Dedifferentiated amniotic fluid mesenchymal stem cell (primary cell): ENCODE results near the gene BRICD5.
"Not testable (repeated sequence)": the region's sequence is repeated elsewhere in the genome, so short reads cannot be mapped to it uniquely, and the experiment has no call there.

Source experiments
- DNase-seq: peaks from one replicate; pipeline ENCODE4 v3.0.0-alpha.2; 2016; ENCODE audit errors: extremely low spot score

BRICD5 gene

DNA sequence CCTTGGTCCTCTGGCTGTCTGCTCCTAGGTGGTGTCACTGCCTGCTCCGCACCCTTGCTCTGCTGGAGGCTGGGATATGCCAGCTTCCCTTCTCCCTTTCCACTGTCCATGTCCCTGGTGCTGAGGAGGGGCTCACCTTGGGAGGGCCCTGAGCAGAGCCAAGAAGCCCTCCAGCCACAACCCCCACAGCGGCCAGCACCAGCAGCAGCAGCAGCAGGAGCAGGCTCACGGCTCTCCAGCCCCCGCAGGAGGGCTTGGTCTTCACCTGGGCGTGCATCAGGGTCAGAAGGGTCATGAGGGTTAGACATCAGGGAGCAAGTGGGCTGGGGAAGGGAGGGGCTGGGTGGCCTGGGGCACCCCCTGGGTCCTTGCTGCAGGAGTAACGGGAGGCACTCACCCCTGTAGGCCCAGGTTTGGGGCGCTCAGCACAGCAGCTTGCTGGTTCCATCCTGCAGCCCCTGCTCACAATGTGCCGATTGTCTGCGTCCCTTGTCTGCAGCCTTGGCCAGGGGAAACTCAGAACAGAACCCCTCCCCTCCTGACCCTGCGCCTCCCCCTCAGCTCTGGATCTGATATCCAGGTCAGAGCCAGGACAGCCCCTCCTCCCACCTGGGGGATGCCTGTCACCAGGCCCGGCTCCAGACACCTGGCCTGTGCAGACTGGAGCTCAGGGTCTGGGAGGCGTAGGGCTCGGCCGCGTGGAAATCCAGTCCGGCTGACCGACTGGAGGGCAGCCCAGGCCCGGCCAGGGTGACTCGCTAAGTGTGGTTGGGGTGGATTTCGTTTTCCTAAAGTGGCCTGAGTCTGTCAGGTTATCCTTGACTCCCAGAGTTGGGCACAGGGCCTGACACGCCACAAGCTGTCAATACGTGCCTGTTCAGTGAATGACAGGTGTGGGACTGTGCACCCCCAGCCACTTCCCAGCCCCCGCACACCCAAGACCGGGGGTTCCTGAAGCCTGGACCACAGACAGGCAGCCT, at the start of gene BRICD5:
Gene BRICD5 (minus strand): TSS at position 478 of the 980 bp plus-strand sequence. CDS start 30 bp downstream, at position 448.
- DNase-seq = no peak

DNA sequence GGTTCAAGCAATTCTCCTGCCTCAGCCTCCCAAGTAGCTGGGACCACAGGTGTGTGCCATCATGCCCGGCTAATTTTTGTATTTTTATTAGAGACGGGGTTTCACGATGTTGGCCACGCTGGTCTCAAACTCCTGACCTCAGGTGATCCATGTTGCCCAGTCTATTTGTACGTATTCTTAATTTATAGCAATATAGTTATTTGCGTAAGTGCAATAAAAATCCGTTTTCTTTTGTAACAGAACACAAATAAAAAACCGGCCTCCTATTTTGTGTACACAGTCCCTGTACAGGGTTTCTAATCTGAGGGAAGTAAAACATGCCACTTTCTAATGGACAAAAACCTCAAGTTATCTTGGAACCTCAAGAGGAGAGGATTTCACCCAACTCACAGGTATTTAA, 49.6 kb upstream of the BRICD5 start:
- no peak for DNase-seq

DNA sequence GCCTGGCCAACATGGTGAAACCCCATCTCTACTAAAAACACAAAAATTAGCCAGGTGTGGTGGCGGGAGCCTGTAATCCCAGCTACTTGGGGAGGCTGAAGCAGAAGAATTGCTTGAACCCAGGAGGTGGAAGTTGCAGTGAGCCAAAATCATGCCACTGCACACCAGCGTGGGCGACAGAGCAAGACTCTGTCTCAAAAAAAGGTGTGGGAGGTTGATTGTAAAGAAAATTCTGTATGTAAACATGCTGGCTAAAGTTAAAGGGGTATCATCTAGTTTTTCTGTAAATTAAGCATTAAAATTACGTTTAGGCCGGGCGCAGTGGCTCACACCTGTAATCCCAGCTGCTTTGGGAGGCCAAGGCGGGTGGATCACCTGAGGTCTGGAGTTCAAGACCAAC, 47.9 kb upstream of the BRICD5 start:
- DNase-seq = not testable (repeated sequence)

DNA sequence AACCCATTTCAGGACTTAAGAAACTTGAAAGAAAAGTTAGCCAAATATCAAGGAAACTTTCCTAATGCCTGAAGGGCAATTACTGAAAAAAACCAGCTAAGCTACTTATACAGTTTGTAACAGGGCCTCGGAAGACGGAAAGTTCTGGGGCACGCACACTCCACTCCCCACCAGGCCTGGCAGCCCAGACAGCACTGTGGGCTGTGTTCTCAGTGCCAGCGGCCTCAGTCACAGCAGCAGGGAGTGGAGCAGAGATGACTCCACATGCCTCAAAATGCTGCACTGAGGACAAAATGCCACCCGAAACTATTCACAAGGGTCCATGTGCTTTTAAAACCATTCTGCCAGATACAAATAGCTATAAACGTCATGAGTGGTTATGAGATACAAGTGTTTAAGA, 47.1 kb upstream of the BRICD5 start:
- DNase-seq = no peak

DNA sequence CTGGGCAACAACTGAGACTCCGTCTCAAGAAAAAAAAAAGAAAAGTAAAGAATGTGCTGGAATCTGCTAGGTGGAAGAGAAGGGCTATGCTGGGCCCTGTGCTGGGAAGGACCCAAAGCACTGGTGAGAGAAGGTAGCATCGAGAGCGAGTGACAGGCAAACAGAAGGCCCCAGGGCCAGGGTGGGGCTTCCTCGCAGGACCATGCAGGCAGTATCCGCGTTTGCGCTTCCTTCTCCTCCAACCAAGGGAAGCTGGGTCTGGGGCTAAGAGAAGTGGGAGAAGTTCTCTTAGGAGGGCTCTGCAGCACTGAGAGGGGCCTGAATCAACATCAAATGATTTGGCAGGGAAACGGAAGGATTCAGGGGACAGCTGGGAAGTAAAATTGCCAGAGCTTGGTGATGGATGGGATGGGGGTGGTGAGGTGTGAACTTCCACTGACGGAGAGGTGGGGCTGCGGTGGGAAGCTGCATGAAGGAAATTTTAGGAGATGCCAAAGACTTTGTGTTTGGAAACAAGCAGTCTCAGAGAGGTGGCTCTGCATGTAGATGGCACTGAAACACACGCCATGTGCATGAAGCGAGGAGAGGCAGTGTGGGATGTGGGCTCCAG, 46.0 kb upstream of the BRICD5 start:
- no peak for DNase-seq

DNA sequence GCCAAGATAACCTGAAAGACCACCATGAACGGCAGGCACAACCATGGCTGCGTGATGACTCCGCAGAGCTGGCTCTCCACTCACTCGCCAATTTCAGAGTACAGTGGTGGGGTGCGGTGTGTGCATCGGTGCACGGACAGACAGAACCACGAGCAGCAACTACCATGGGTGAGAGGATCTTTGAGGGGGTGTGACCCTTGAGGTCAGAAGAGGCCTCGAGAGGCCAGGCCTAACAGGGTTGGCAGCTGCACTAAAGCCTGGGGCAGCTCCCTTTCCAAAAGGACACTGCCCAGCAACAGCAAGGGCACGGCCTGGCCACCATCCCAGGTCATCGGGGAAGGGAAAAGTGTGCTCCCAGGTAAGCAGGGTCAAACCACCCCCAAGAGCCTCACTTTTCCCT, 42.6 kb upstream of the BRICD5 start:
- no peak for DNase-seq

DNA sequence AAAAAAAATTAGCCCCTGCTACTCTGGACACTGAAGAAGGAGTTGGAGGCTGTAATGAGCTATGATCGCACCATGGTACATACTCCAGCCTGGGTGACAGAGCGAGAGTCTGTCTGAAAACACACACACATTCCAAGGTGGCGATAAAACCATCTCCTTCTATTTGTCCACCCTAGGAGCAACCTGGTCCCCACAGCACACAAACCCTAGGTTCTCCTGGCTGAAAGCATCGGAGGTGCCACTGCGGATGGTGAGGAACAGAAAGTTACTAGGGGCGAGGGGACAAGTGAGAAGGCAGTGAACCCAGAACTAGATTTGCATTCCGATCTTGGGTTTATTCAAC, 42.1 kb upstream of the BRICD5 start:
- DNase-seq = no peak

DNA sequence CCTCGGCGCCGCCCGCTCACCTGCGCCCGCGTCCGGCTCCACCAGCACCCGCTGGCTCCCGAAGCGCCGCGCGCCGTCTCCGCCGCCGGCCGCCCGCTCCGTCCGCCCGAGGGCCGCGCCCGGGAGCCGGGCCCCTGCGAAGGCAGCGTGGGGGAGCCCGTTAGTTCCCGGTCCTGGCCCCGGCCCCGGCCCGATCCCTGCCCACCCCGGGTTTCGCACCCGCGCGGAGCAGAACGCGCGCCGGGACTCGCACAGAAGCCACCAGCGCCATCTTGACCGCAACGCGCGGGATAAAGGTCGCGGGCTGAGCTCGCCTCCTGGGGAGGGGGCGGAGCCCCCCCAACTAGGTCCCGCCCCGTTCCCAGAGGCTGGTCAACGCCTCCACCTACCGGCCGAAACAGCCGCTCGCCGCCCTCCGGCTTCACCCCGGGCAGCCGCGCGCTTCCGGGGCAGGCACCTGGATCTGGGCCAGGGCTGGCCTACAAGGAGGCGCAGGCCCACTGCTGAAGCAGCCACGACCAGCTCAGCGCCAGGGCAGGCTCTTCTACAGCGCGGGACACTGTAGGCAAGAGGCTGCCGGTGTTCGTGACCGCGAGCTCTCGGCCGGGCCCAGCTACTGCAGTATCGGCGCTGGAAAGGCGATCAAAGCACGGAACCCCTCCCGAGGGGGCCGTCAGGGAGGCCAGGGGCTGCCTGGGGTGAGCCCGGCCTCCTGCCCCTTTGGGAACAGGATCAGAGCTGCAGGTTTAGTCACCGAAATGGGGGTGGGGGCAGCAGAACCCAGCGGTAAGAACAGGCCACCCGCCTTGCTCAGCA, 40.8 kb upstream of the BRICD5 start, which contains the start of gene ECI1:
Gene ECI1 (minus strand): TSS at position 292 of the 816 bp plus-strand sequence. CDS start 21 bp downstream, at position 271.
- DNase-seq = peak; percentile 86

DNA sequence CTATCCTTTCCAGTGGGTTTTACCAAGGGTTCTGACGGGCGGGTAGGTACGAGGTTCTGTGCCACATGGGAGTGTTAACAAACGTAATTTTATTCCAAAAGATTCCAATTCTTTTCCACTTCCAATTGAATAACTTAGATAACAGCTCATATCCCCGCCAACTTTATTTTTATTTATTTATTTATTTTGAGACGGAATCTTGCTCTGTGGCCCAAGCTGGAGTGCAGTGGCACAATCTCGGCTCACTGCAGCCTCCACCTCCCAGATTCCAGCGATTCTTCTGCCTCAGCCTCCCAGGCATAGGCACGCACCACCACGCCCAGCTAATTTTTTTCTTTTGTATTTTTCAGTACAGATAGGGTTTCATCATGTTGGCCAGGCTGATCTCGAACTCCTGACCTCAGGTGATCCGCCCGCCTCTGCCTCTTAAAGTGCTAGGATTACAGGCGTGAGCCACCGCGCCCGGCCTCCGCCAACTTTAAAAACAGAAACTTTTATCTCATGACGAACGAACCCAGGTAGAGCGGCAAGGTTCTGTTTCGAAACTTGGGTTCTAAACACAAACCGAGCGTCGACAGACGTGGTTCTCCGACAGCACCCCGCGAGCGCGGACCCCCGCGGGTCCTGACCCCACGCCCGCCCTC, 40.1 kb upstream of the BRICD5 start:
- no peak for DNase-seq

DNA sequence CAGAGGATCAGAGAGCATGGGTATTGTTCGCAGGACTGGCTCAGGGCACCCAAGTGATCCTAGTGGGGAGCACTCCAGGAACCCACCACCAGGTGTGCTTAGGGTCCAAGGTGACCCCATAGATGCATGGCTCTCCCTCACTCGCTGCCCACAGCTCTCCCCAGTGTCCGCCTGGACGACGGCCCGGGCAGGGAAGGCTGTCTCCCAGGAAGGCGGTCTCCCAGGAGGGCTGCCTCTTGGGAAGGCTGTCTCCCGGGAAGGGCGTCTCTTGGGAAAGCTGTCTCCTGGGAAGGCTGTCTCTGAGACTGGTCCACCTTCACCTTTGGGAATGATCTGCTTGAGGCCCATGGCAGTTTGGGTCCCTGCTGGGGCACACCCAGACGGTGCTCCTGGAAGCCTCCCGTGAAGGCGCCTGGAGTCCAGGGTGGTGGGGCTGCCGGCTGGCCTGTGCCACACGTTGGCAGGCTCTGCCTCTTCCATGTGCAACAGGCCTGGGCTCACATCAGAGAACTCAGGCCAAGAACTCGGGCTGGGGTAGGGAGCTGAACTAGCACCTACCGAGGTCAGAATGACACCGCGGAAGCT, 35.7 kb upstream of the BRICD5 start:
- no peak for DNase-seq

DNA sequence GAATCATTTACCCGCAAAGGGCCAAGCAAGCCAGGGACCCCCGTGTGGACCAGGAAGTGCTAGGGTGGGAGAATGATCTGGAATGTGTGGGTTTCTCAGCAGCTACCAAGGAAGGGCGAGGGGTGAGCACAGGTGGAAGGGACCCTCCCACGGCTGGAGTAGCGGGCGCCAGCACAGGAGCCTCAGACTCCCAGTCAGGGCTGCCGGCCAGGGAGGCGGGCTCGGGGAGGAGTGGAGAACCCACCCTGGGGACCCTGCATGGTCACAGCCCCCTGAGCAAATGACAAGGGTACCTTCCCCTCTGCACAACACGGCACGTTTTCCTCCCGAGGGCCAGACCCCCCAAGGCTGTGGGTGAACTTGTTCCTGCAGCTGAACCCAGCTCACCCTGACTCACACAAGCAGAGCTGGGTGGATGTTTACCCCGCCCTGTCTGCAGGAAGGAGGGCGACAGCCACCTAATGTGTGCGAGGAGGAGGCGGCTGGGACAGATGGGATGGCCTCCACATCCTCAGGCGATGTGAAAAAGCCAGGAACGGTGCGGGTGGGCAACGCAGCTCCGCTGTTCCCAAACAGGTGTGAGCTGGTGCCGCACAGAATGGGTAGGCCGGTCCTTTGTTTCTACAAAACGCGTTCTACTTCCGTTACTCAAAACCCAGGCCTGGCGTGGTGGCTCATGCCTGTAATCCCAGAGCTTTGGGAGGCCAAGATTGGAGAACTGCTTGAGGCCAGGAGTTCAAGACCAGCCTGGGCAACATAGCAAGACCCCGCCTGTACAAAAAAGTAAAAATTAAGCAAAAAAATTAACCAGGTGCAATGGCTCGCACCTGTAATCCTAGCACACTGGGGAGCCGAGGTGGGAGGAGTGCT, 34.5 kb upstream of the BRICD5 start:
- DNase-seq = no peak

DNA sequence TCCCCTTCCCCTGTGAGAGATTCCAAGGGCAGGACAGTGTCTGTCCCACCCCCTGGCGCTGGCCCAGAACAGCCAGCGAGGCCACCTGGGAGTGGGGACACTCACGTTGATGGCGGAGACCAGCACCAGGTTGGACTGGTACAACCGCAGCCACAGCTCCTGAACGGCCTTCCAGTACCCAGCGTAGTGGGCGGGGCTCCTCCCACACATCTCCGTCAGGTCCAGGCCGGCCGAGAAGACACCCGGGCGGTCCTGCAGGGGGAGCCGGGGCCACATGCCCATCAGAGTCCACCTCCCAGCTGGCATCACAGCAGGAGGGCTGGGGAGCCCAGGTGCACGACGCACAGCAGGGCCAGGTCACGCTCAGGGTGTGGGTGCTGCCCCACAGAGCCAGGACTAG, 33.6 kb upstream of the BRICD5 start:
- DNase-seq = no peak

DNA sequence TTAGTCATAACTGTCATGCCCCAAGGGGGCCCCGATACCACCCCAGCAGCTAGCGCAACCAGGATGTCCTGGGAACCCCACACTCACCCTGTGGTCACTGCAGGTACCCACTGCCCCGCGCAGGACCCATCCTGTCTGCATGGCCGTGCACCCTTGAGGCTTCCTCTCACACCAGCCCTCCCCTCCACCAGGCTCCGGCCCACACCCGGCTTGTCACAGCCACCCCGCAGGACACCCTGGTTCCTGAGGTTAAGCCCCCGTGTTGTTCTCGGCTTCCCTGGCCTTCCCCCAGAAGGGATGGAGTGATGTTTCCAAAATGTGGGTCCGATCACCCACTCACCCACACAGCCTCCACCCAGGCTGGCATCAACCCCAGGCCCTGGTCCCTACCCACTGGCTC, 33.1 kb upstream of the BRICD5 start:
- DNase-seq = no peak

DNA sequence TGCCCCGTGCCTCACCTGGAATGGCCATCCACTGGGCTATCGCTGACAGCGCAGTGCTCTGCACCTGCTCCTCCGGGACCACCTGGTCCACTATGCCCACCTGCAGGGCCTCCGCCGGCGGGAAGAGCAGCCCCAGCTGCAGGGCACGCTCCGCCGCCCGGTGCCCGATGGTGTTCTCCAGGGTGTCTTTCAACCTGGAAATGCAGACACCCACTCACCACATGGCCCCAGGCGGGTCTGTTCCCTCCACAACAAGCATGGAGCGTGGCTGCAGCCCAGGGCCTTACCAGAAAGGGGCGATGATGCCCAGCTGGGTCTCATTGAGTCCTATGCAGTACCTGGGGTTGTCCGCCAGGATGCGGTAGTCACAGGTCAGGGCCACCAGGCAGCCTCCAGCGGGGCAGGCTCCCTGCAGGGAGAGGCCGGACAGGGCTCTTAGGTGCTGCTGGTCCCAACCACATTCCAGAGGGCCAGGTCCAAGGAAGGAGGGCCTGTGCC, 32.4 kb upstream of the BRICD5 start:
- no peak for DNase-seq

DNA sequence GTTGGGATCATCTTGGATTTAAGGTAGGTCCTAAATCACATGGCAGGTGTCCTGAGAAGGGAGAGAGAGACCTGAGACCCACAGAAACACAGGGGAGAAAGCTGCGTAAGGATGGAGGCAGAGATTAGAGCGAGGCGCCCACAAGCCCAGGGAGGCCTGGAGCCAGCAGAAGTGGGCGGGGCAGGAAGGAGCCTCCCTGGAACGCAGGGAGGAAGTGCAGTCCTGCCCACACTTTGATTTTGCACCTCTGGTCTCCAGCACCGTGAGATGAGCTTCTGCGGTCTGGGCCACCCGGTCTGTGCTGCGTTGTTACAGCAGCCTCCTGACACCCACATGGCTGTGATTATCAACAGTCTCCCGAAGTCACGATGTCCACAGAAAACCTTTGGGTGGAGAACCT, 31.9 kb upstream of the BRICD5 start:
- DNase-seq = no peak

DNA sequence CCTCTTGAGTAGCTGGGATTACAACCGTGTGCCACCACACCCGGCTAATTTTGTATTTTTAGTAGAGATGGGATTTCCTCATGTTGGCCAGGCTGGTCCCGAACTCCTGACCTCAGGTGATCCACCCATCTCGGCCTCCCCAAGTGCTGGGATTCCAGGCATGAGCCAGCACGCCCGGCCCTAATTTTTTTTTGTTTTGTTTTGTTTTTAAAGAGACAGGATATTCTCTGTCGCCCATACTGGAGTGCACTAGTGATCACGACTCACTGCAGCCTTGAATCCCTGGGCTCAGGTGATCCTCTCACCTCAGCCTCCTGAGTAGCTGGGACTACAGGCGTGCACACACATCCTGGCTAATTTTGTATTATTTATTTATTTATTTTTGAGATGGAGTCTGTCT, 29.7 kb upstream of the BRICD5 start:
- DNase-seq = not testable (repeated sequence)

DNA sequence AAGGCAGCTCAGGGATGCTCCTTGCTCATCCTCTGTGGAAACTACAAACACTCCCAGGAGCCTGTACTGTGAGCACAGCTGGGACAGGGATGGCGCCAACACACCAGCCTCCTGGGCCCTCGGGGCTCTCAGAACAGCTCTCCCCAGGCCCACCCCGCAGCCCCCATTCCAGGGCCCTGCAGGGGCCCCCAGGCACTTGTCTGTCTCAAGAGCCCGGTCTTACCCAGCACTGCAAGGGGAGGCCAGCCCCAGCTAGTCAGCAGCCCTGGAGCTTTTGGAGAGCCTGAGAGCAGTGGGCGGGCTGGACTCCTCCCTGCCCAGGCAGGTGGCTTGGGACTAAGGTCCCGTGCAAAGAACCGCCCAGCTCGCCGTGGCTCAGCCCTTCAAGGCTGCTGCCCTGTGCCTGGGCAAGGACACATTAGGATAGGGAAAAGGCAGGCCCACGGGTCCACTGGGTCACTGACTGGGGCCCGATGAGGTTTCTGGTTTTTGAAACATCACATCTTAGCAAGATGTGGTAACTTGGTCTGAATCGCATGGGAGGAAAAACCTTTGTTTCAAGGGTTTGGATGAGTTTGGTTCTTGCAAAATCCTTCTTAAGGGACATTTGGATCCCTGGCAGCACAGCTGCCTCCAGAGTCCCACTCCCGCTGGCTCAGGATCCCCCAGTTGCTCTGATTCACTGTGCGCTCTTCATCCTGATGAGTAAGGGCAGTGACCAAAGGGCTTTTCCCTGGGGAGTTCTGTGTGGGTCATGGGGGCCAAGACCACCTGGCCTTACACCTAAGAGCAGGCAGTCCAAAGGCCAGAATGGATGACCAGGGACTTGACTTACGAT, 28.4 kb upstream of the BRICD5 start:
- DNase-seq = no peak

DNA sequence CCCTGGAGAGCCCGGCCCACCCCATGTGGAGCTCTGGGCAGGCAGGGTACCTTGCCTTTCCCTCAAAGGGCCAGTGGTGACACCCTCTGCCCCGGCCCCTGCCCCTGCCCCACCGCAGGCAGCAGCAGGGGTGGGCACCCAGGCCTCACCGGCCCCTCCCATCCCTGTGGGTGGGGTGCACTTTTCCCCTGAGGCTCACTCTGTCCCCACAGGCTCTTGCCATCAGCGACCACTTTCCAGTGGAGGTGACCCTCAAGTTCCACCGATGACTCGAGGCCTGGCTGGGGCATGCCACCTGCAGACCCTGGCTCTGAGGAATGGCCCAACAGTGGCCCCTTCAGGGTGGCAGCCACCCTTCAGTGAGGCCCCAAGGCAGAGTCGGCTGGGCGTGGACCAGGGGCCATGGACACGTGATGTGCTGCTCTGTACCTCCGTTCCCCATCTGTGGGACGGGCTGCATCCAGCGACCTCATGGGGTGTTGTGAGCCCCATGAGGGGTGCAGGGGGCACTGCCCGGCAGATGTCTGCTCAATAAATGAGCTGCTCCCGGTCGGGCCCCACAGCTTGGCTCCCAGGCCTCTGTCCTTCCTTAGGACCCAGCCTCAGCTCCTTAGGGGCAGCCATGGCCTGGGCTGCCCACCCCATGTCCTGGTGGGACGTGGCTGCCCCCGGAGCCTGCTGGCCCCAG, 27.6 kb upstream of the BRICD5 start:
- DNase-seq = no peak
